HG02852 (cell line): ENCODE results near the gene GNG14.
"Not testable (repeated sequence)": the region's sequence is repeated elsewhere in the genome, so short reads cannot be mapped to it uniquely, and the experiment has no call there.

Experiments used
- ATAC-seq: cut with Tn5 transposase; IDR thresholded peaks from one replicate; pipeline ENCODE4 v1.9.1; 2021; ENCODE audit warnings: mild to moderate bottlenecking, moderate library complexity; ENCODE audit not compliant: unreplicated experiment

GNG14 gene

DNA sequence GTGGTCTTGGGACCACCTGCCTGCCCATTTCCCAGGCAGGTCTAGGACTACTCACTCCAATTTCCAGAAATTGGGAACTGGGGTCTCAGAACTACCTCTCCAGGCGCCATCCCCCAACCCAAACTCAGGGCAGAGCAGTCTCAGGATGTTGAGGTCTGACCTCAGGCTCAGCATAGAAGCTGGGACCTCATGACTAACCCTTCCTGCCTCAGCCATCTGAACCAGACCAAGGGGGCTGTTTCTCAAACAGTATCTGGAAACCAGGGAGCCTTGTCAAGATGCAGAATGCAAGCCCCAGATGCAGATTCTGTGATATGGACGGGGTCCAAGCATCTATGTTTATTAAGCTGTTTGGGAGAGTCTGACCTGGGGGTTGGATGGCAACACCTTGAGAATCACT lies 7.3 kb downstream of the GNG14 start:
- no peak for ATAC-seq

DNA sequence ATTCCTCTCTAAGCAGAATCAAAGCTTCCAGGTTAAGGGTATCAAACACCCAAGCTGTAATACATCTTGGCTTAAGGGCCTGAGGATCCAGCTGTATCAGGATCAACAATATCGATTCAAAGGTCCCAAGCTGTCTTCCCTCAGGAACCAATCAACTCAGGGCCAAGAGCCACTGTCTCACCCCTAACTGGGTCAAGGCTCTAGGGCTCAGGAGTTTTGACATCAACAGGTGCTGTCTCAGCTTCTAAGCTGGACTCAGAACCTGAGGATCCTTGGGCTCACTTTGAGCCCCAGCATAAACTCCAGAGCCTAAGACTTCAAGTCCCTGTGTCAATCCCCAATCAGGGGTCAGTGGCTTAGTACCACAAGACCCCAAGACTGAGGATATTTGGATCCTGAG lies 7.7 kb downstream of the GNG14 start:
- no peak for ATAC-seq

DNA sequence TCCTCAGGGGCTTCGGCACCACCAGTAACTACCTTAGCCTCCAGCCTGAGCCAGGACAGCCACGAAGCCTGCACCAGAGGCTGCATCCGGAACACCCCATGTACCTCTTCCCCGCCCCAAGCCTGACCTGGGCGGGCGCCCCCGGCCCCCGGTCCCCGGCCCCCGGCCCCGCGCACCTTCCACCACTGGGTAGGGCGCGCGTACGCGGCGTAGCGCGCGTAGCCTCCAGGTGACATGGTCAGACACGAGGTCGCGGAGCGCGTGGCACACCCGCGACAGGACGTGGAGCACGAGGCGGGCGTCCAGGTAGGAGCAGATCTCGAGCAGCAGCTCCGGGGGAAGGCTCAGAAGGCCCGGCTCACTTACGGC lies 8.2 kb downstream of the GNG14 start:
- peak; percentile 34 for ATAC-seq

DNA sequence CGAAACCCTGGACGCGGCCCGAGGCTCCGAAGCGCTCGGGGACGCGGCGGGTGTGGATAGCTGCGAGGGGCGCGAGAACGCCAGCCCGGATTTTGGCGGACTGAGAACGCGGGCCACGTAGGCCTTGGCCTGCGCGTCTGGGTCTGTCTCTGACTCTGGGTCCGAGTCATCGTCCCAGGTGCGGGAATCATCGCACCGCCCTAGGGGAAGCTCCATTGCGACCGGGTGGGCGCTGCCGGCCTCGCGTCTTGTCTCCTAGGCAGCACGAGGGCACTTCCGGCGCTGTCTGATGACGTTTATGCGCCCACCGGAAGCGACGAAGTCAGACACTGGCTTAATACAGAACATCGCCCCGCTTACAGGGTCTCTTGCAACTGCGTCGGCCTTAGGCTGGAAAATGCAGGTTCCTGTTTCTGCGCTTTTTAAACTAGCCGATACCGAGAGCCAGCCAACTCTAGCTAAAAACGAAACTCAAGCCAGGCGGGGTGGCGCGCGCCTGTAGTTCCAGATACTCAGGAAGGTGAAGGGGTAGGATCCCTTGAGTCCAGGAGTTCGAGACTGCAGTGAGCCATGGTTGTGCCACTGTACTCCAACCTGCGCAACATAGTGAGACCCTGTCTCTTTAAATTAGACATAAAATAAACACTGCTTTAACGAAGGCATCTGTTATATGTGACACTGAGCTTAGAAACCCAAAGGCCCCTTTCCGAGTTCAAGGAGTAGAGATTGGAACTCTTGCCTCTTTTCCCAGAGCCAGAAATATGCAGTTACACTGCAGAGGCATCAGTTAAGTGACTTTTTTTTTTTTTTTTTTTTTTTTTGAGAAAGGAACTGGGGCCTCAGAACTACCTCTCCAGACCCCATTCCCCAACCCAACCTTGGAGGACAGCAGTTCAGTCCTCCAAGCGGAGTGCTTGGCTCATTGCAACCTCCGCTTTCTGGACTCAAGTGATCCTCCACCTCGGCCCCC lies 8.9 kb downstream of the GNG14 start, which contains the start of gene FBXW9:
Gene FBXW9 (minus strand): TSS at position 266 of the 970 bp plus-strand sequence. CDS start 50 bp downstream, at position 216.
- peak; percentile 71 for ATAC-seq

DNA sequence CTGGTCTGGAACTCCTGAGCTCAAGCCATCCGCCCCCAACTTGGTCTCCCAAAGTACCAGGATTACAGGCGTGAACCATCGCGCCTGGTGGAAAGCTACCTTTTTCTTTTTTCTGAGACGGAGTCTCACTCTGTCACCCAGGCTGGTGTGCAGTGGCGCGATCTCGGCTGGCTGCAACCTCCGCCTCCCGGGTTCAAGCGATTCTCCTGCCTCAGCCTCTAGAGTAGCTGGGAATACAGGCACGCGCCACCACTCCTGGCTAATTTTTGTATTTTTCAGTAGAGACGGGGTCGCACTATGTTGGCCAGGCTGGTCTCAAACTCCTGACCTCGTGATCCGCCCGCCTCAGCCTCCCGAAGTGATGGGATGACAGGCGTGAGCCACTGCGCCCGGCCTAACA lies 9.6 kb downstream of the GNG14 start:
- ATAC-seq = not testable (repeated sequence)

DNA sequence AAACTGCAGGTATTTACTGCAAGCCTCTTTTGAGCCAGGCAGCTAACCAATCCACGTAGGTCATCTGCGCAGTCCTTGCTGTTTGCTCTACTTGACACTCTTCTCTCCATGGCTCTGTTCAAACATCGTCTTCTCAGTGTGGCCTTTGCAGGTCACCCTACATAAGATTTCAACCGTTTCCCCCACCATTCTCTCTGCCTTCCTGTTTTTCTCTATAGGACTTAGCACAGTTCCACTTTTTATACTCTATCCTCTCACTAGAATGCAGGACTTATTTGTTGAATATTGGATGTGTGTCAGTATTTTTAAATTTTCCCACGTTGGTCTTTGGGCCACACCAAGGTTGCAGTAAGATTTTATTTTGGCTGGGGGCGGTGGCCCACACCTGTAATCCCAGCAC lies 10.3 kb downstream of the GNG14 start:
- no peak for ATAC-seq

DNA sequence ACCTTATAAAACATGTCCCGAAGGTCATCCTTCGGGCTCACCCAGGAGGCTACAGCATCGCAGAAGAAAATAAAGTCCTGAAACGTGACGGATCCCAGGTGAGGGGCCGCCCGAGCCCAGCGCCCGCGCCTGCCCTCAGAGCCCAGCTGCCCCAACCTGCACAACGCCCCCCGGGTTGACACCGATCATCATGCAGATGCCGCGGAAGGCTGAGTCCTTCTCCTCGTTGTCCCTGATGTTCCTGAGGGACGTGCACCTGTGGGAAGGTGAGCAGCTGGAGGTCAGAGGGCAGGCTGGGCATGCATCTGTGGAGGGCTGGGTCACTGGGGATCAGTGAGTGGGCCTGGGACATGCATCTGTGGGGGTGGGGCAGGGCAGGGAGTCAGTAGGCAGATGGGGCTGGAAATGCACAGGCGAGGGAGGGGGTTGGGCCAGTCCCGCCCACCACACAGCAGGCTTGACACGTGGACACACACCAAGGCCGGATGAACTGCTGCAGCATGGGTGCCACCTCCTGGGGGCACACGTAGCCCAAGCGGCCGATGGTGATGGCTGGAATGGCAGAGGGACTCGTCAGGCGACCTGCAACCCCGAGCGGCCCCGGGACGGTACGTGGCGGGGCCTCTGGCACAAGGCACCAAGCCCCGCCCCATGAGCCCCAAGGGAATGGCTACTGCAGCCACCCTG lies 13.9 kb downstream of the GNG14 start:
- ATAC-seq = no peak

DNA sequence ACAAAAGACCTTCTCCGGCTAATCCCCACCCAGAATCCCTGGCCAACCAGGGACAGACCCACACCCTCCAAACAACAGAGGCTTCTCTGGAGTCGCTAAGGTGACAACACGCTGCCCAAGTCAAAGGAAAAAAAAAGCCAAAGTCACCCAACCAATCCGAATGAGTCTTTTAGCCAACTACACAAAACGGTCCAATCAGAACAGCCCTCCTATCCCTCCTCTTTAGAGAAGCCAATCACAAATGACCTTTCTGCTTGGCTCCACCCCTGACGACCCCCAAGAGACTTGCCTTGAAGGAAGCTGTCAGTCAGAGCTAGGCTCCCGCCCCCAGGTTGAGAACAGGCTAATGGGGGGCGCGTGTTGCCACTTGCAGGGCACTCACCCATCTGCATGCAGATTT lies 15.2 kb downstream of the GNG14 start:
- ATAC-seq = no peak

DNA sequence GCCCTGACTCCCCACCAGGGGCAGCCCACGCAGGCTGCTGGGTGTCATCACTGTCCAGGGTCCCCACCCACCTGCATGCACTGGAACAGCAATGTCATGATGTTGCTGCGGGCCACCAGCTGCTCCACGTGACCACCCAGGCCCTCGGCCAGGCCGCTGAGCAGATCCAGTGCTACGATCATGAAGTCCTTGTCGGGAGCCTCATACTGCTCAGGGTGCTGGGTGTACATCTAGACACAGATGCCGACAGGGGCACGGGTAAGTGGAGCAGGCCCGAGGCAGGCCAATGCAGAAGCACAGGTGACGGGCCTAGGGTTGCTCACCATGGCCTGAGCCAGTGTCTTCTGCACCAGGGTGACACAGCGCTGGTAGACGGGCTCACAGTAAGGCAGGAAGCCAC lies 17.4 kb downstream of the GNG14 start:
- ATAC-seq = no peak

DNA sequence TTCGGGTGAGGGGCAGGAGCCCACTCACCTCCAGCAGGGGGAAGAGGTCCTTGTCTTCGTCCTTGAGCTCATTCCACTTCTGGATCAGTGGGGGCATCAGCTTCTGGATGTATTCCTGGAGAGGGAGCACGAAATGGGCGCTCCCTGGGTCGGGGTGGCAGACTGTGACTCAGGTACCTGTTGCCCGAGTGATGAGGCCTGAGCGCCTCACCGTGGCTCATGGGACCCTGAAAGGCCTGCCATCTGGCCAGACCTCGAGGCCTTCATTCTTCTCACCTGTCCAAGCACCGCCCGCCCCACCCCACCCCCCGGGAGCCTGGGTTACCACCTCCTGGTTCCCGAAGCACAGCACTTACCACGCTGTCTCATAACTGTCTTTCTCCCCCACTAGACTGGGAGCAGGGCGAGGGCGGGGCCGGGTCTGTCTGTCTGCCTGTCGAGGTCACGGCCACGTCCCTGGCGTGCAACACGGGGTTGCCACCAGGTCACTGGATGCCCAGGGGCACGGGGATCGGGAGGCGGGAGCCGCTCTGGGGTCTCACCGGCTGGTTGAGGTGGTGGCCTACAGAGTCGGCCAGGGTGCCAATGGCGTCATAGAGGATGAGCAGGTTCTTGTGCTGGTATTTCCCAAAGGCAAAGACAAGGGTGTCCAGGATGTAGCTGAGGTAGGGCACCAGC lies 18.0 kb downstream of the GNG14 start:
- ATAC-seq = no peak

DNA sequence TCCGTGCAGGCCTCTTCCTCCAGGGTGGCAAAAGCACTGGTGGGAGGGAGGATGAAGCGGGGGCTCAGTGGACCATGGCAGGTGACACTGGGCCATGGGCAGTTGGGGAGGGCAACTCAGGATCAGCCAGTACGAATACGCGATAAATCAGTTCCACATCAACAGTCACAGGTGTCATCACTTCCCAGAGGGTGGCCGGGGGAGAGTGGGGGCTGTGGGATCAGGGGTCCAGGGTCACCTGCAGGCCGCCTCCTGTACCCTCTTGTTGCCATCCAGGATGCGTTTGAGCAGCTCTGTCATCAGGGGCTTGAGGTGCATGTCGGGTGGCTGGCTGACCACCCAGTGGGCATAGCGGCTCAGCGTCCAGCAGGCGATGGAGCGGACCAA lies 18.5 kb downstream of the GNG14 start:
- ATAC-seq = no peak

DNA sequence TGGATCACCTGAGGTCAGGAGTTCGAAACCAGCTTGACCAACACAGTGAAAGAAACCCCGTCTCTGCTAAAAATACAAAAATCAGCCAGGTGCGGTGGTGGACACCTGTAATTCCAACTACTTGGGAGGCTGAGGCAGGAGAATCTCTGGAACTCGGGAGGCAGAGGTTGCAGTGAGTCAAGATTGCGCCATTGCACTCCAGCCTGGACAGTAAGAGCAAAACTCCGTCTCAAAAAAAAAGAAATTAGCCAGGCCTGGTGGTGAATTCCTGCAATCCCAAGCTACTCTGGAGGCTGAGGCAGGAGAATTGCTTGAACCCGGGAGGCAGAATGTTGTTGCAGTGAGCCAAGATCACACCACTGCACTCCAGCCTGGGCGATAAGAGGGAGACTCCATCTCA lies 20.8 kb downstream of the GNG14 start:
- ATAC-seq = no peak

DNA sequence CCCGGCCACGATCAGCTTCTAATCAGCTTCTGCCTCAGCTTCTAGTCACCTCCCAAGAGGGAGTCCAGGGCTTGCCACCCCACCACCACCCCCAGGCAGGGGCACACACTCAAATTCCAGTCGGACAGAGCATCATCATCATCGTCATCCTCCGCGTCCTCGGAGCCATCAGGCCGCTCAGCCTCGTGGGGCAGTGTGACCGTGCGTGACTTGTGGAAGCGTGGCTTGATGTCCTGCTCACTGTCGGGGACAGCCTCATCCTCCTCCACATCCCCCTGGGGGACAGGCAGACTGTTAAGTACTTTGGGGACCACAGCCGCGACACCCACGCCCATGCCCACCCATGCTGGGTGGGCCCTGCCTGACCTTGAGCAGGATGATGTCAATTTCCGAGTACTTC lies 23.4 kb downstream of the GNG14 start:
- ATAC-seq = no peak

DNA sequence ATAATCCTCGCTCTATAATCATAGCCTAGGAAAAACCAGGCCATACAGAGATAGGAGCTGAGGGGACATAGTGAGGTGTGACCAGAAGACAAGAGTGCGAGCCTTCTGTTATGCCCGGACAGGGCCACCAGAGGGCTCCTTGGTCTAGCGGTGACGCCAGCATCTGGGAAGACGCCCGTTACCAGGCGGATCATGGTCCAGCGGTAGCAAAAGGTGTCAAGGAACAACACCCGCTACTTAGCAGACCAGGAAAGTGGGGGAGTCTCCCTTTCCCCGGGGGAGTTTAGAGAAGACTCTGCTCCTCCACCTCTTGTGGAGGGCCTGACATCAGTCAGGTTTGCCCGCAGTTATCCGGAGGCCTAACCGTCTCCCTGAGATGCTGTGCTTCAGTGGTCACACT lies 24.3 kb downstream of the GNG14 start:
- ATAC-seq = not testable (repeated sequence)

DNA sequence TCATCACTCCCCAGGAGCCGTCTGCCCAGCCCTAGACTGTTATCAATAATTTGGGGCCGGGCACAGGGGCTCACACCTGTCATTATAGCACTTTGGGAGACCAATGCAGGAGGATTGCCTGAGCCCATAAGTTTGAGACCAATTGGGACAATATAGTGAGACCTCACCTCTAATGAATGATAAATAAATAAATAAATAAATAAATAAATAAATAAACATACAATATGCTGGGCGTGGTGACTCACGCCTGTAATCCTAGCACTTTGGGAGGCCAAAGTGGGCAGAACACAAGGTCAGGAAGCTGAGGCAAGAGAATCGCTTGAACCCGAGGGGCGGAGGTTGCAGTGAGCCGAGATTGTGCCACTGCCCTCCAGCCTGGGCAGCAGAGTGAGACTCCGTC lies 25.5 kb downstream of the GNG14 start:
- not testable (repeated sequence) for ATAC-seq

DNA sequence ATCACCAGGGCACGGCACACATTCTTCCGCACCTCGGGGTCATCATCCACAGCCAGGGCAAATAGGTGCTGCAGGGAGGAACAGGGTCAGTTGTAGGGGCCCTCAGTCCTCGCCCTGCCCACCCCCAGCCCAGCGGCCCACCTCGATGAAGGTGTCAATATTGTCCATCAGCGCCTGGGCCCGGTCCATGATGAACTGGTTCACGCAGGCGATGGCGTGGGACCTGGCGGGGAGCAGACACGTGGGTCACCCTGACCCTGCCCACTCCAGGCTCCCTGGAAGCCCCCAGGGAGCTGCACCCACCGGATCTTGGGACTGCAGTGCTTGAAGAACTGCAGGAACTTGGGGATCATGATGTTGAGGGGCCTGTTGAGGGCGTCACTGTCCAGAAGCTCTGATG lies 27.3 kb downstream of the GNG14 start:
- no peak for ATAC-seq

DNA sequence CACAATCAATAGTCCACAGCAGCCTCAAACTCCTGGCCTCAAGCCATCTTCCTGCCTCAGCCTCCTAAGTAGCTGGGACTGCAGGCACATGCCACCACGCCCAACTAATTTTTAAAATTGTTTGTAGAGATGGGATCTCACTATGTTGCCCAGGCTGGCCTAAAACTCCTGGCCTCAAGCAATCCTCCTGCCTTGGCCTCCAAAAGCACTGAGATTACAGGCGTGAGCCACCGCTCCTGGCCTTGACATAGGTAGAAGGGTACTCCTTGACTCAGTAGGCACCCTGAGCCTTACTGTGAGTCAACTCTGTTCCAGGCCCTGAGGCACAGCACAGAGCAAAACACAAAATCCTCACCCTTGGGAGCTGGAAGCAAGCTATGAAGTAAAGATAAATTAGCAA lies 28.1 kb downstream of the GNG14 start:
- no peak for ATAC-seq

DNA sequence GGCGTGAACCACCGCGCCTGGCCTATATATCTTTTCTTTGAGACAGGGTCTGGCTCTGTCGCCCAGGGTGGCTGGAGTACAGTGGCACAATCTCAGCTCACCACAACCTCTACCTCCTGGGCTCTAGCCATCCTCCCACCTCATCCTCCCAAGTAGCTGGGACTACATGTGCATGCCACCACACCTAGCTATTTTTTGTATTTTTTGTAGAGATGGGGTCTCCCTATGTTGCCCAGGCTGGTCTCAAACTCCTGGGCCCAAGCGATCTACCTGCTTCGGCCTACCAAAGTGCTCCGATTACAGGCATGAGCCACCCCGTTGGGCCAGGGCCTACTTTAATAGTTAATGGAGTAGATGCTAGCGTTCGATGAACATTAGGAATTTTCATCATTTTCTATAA lies 32.5 kb downstream of the GNG14 start:
- ATAC-seq = no peak

DNA sequence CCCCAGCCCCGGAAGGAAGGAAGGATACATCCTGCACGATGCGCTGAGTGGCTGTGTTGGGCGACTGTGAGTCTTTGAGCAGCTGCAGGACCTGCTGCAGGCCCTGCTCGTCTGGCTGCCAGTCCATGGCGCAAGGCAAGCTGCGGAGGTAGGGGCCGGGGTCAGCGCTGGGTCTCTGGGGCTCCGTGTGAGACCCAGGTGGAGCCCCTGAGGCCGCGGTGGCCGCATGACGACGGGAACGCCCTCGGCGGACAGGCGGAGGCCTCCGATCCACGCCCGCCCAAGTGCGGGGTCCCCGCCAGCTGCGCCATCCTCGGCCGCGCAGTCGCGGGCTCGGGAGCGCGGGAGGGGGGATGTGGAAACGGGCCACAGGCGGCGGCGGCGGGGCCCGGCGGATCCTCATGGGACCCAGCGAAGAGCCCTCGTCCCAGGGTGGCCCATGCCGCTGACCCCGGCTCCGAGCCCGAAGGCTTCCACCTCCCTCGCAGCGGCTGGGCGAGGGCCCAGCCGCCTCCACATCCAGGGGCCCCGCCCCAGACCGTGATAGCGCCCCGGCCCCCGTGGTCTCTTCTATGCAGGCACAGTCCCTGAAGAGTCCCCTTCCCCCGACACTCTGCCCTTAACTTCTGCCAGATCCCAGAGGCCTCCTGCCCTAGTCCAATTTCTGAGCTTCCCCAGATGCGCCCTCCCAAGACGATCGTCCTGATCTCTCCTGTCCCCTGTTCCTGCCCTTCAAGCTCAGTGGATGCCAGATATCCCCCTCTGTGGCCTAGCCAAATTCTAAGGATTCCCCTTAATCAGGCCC lies 33.3 kb downstream of the GNG14 start:
- no peak for ATAC-seq

DNA sequence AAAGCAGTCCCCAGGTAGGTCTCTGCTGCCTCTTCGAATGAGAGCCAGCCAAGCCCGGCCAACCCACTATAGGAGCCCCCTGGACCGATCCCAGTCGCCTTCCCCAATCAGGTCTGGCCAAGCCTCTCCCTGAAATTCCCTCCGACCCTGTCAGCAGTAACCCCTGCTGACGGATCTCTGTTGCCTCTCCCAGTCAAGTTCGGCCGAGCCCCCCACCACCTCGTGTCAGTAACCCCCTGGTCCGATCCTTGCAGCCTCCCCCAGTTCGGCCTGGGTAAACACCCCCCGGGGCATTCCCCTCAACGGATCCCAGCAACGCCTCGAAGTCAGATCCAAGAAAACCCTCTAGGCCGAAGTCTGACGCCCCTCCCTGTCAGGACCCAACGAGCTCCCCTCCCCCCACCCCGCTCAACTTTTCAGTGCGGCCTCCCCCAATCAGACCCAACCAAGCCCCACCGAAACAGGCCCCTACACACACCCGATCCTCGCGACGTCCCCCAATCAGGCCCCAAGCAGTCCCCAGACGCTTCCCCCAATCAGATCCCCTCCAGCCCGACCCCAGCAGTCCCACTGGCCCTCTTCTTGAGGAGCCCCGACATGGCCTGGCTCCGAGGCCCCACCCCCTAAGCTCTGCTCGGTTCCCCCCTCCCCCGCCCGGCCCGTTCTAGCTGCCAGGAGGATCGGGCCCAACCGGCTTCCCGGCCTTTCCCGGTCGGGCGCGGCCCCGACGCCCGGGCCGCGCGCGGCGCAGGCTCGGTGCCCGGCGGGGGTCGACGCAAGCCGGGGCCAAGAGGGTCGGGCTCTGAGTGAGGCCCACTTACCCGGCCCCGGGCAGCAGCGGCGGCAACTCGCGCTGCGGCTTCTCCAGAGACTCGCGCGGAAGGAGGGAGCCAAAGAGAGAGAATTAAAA lies 34.1 kb downstream of the GNG14 start:
- ATAC-seq = peak; percentile 21
